ENCODE data around the gene MCMBP.

- TF ChIP-seq PRDM4 (tag by site-specific recombination; IDR thresholded peaks at IDR 0.05) (no peak), CTCF (tag by site-specific recombination; IDR thresholded peaks at IDR 0.05) (no peak), ZNF335 (tag by site-specific recombination; conservative IDR thresholded peaks at IDR 0.05) (no peak)
Measured at GRCh38 chr10:119817991-119818888, 54.4 kb downstream of the MCMBP start.

Data from HEK293 (cell line).